ENCODE measurements around the gene SLC39A11.
A peak's percentile ranks its signal among the peaks of the same experiment; 100 is the strongest.
"Not testable (repeated sequence)": the region's sequence is repeated elsewhere in the genome, so short reads cannot be mapped to it uniquely, and the experiment has no call there.

SLC39A11 gene

GRCh38 chr17:72726936-72727335, 365.6 kb downstream of the SLC39A11 start:
- DNase-seq (ENCODE audit: low read depth in 2 of 2, low spot score in 1 of 2) = peak in 1 of 2 donors; percentile 3

- DNase-seq (ENCODE audit: low read depth in 2 of 2, low spot score in 1 of 2) = no peak
These were observed 366.9 kb downstream of the SLC39A11 start for GRCh38 chr17:72725433-72726068.

- DNase-seq (ENCODE audit: low read depth in 2 of 2, low spot score in 1 of 2) = no peak
These were observed 368.2 kb downstream of the SLC39A11 start for GRCh38 chr17:72724267-72724666.

GRCh38 chr17:72723711-72724110, 368.8 kb downstream of the SLC39A11 start:
- DNase-seq (ENCODE audit: low read depth in 2 of 2, low spot score in 1 of 2) = no peak

- no peak for DNase-seq (ENCODE audit: low read depth in 2 of 2, low spot score in 1 of 2)
These were observed 372.0 kb downstream of the SLC39A11 start for GRCh38 chr17:72720494-72720825.

- DNase-seq (ENCODE audit: low read depth in 2 of 2, low spot score in 1 of 2) = peak in 1 of 2 donors; percentile 16
These were observed 372.7 kb downstream of the SLC39A11 start for GRCh38 chr17:72719578-72720493.

GRCh38 chr17:72719206-72719577, 373.3 kb downstream of the SLC39A11 start:
- DNase-seq (ENCODE audit: low read depth in 2 of 2, low spot score in 1 of 2) = no peak

GRCh38 chr17:72717676-72718075, 374.8 kb downstream of the SLC39A11 start:
- no peak for DNase-seq (ENCODE audit: low read depth in 2 of 2, low spot score in 1 of 2)

GRCh38 chr17:72717276-72717675, 375.2 kb downstream of the SLC39A11 start:
- DNase-seq (ENCODE audit: low read depth in 2 of 2, low spot score in 1 of 2) = no peak

- DNase-seq (ENCODE audit: low read depth in 2 of 2, low spot score in 1 of 2) = no peak
These were observed 376.4 kb downstream of the SLC39A11 start for GRCh38 chr17:72715906-72716572.

- DNase-seq (ENCODE audit: low read depth in 2 of 2, low spot score in 1 of 2) = no peak
These were observed 378.0 kb downstream of the SLC39A11 start for GRCh38 chr17:72714357-72714966.

GRCh38 chr17:72713701-72714100, 378.8 kb downstream of the SLC39A11 start:
- no peak for DNase-seq (ENCODE audit: low read depth in 2 of 2, low spot score in 1 of 2)

GRCh38 chr17:72711521-72712310, 380.8 kb downstream of the SLC39A11 start:
- DNase-seq (ENCODE audit: low read depth in 2 of 2, low spot score in 1 of 2) = no peak

GRCh38 chr17:72710834-72711233, 381.7 kb downstream of the SLC39A11 start:
- DNase-seq (ENCODE audit: low read depth in 2 of 2, low spot score in 1 of 2) = no peak

GRCh38 chr17:72710202-72710601, 382.3 kb downstream of the SLC39A11 start:
- no peak for DNase-seq (ENCODE audit: low read depth in 2 of 2, low spot score in 1 of 2)

GRCh38 chr17:72708682-72709081, 383.8 kb downstream of the SLC39A11 start:
- not testable (repeated sequence) for DNase-seq (ENCODE audit: low read depth in 2 of 2, low spot score in 1 of 2)

GRCh38 chr17:72707881-72708280, 384.6 kb downstream of the SLC39A11 start:
- DNase-seq (ENCODE audit: low read depth in 2 of 2, low spot score in 1 of 2) = no peak

- DNase-seq (ENCODE audit: low read depth in 2 of 2, low spot score in 1 of 2) = no peak
These were observed 386.0 kb downstream of the SLC39A11 start for GRCh38 chr17:72706396-72706981.

GRCh38 chr17:72705905-72706395, 386.5 kb downstream of the SLC39A11 start:
- no peak for DNase-seq (ENCODE audit: low read depth in 2 of 2, low spot score in 1 of 2)

- no peak for DNase-seq (ENCODE audit: low read depth in 2 of 2, low spot score in 1 of 2)
These were observed 389.5 kb downstream of the SLC39A11 start for GRCh38 chr17:72702998-72703397.
